ENCODE data around the gene KRI1. TPM values are rescaled to one million over a fixed set of nuclear protein-coding genes. Genes with fewer than 3 reads are reported as not detected.

Gene KRI1
- 58.0 and 61.9 TPM in 2 replicates for total RNA-seq (2014; rRNA removed; shearing (Covaris generic))

DNA sequence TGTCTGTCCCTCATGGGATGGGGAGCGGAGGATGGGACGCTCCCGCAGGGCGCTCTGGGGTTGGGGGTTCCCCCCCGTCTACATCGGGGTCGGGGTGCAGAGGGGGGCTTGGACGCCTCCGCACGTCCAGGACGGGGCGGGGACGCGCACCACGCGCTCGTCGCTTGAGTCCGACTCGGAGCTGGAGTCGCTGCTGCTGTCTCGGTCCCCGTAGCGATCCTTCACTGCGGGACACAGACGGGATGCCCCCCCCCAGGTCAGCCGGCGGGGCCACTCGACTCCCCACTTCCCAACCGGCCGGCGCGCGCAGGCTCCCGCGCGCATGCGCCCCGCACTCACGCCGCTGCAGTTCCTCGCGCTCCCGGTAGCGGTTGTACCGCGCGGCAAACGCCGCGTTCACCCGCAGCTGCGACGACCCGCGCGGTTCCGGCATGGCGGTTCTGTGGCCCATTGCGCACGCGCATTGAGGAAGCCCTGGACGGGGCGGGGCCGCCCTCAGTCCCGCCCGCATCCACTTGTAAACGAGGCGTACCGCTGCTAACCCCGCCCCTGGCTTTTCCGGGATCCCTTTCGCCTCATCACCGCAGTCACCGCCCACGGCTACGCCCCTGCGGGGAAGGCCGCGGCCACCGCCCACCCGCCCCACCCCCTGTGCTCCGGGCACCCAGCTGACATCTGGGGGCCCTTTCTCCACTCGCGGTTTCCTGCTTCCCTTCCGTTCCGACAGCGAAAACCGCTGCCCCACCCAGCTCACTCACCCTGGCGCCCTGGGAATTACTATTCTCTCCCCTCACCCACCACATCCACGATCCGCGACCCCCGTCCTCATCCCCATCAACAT, at the start of gene KRI1:
TSS of gene KRI1 (minus strand) at position 444 of the 841 bp plus-strand sequence. CDS start at position 433, 11 bp downstream.

DNA sequence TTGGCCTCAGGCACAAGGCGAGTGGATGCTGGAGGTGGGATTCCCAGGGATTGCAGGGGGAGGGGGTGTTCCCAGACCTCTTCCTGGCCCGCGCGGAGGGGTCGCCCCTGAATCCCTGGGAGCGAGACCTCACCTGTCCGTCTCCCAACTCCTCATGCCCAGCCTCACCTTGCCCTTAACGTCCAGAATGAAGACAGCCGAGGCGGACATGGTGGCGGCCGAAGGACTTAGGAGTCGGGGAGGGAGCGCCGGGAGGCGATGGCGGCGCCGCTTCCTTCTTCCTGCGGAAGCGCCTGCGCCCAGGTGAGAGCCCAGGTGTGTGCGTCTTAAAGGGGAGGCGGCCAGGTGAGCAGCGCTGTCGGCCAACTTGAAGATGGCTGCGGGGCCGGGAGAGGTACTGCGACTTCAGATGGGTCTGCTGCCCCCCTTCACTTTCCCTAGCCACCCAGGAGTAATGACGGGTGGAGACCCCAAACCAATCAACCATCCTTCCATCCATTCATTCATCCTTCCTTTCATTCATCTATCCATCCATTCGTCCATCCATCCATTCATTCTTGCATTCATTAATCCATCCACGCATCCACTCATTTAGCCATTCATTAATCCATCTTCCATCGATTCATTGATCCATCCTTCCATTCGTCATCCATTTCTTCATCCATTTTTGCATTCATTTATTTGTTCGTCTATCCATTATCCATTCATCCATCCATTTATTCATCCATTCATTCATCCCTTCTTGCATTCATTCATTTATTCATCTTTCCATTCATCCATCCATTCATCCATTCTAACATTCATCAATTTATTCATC, 21.4 kb upstream of the KRI1 start, which contains the start of gene AP1M2:
TSS of gene AP1M2 (minus strand) at position 291 of the 817 bp plus-strand sequence. CDS start at position 210, 81 bp downstream.

DNA sequence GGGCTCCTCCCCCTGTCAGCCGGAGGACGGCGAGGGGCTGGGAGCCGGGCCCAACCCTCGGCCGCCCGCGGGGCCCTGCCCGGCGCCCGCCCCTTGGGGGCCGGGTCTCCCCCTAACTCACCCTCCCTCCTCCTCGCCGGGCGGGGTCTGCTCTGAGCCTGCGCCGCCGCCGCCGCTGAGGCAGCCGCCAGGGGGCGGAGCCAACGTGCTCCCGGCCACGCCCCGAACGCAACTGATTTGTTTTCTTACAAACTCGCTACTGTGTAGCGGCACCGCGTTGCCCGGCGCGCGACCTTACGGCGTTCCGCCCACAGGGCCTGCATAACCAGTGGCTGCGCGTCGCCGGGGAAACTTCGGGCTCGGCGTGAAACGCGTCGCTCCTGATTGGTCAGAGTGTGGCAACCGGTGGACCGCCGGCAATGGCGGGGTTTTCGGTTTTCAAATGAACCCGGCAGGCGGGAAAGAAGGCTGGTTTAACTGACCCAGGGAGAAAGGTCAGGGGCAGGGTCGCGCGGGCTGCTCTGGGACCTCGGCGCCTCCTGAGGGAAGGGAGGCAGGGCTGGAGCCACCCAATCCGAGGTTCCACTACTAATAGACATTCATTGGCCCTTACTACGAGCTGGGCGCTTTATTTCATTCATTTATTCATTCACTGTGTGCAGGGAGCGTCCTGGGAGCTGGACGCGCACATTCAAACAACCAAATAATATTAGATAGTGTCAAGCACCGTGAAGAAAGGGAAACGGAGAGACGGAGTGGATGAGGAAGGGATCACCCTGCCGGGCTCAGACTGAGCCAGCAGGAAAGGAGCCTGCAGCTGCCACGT, 3.2 kb upstream of the KRI1 start, which contains the start of gene CDKN2D:
TSS of gene CDKN2D (minus strand) at position 154 of the 826 bp plus-strand sequence. CDS start 326 bp downstream, outside the sequence.

DNA sequence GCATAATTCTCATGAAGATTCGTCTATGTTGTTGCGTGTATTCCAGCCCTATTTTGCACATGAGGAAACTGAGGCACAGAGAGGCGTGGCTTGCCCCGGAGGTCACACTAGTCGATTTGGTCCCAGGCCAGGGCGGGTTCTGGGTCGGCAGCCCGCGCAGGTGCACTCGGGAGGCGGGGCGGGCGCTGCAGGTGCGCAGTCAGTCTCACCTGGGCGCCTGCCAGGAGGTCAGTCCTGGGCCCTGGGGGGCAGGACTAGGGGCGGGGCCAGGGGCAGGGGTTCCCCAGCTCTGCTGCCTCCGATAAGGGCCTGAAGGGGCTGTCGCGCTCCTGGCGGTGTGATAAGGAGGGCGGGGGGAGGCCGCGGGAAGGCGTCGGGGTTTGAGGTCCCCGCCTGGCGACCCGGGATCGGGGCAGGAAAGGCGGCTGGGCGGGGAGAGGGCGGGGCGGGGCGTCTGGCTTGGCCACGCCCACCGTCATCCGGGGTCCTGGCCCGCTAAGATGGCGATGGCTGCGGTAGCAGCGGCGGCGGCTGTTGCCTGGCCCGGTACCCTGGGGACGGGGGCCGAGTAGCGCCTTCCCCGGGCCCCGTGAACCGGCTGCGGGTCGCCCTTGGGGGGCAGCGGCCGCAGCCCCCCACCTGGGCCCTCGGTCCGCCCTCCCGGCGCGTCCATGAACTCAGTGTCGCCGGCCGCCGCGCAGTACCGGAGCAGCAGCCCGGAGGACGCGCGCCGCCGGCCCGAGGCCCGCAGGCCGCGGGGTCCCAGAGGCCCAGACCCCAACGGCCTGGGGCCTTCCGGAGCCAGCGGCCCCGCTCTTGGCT, 22.2 kb downstream of the KRI1 start, which contains the start of gene ATG4D:
TSS of gene ATG4D (plus strand) at position 485 of the 822 bp plus-strand sequence. CDS start at position 672, 187 bp downstream.

DNA sequence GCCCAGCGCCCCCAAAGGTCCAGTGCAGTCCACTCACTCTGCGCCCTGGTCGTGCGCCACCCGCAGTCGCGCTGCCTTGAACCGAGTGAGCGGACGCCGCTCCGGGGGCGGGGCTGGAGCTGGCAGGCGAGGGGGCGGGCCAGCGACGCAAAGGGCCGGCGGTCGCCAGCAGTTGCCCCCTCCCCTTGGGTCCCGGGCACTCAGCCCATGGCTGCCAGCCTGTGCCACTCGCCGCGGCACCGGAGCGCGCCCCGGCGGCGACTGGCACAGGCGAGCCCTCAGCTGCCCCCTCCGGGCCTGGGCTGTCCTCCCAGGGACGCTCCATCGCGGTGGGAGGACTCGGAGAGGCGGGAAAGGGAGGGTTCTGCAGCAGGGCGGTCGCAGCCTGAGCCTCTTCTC, 48.5 kb downstream of the KRI1 start, which contains the start of gene S1PR5:
TSS of gene S1PR5 (minus strand) at position 87 of the 399 bp plus-strand sequence. CDS start 2,436 bp downstream, outside the sequence.

Small RNA genes within 50 kb of the gene (small RNA-seq; reads per million reads assigned to genes)
- gene MIR1238: not detected
- gene RNU7-140P: not detected

Other genes with a start within 250 kb of the KRI1 start
- 38.9 and 43.2 TPM in 2 replicates for gene FDX2, start 250.0 kb downstream of the KRI1 start, total RNA-seq (2014; rRNA removed; shearing (Covaris generic))
- gene RAVER1, start 232.5 kb downstream of the KRI1 start, total RNA-seq (2014; rRNA removed; shearing (Covaris generic)): 40.7 and 50.4 TPM in 2 replicates
- 12.8 and 19.7 TPM in 2 replicates for gene ICAM3, start 226.4 kb downstream of the KRI1 start, total RNA-seq (2014; rRNA removed; shearing (Covaris generic))
- gene TYK2, start 185.4 kb downstream of the KRI1 start, total RNA-seq (2014; rRNA removed; shearing (Covaris generic)): 141 and 161 TPM in 2 replicates
- 639 and 659 TPM in 2 replicates for gene CDC37, start 162.5 kb downstream of the KRI1 start, total RNA-seq (2014; rRNA removed; shearing (Covaris generic))
- gene PDE4A, start 145.5 kb downstream of the KRI1 start, total RNA-seq (2014; rRNA removed; shearing (Covaris generic)): 4.5 and 4.9 TPM in 2 replicates
- gene KEAP1, start 62.7 kb downstream of the KRI1 start, total RNA-seq (2014; rRNA removed; shearing (Covaris generic)): 69.0 and 75.7 TPM in 2 replicates
- 1.9 and 3.9 TPM in 2 replicates for gene S1PR5, start 48.6 kb downstream of the KRI1 start, total RNA-seq (2014; rRNA removed; shearing (Covaris generic))
- gene ATG4D, start 22.1 kb downstream of the KRI1 start, total RNA-seq (2014; rRNA removed; shearing (Covaris generic)): 49.4 and 49.9 TPM in 2 replicates
- gene CDKN2D, start 3.0 kb upstream of the KRI1 start, total RNA-seq (2014; rRNA removed; shearing (Covaris generic)): 16.3 and 17.4 TPM in 2 replicates
- 4.1 and 5.6 TPM in 2 replicates for gene AP1M2, start 21.3 kb upstream of the KRI1 start, total RNA-seq (2014; rRNA removed; shearing (Covaris generic))
- gene SLC44A2, start 59.5 kb upstream of the KRI1 start, total RNA-seq (2014; rRNA removed; shearing (Covaris generic)): 17.6 and 38.2 TPM in 2 replicates
- 351 and 361 TPM in 2 replicates for gene ILF3, start 88.3 kb upstream of the KRI1 start, total RNA-seq (2014; rRNA removed; shearing (Covaris generic))
- gene QTRT1, start 135.4 kb upstream of the KRI1 start, total RNA-seq (2014; rRNA removed; shearing (Covaris generic)): 54.7 and 60.1 TPM in 2 replicates
- gene DNM2, start 152.1 kb upstream of the KRI1 start, total RNA-seq (2014; rRNA removed; shearing (Covaris generic)): 94.8 and 95.6 TPM in 2 replicates

All from A375 (cell line).